GM19455 (cell line): Measurements from ENCODE around the gene LRBA.
"Not testable (repeated sequence)": the region's sequence is repeated elsewhere in the genome, so short reads cannot be mapped to it uniquely, and the experiment has no call there.

ENCODE experiments used
- ATAC-seq: cut with Tn5 transposase; IDR thresholded peaks from one replicate; pipeline ENCODE4 v1.9.1; 2021; ENCODE audit not compliant: unreplicated experiment

LRBA gene

GRCh38 chr4:151022586-151022985 is 7.5 kb upstream of the LRBA start:
- ATAC-seq, result no peak

- no peak for ATAC-seq
Observed at GRCh38 chr4:151021637-151022334, 6.7 kb upstream of the LRBA start.

GRCh38 chr4:151015459-151016347 is 619 bp upstream of the LRBA start:
- ATAC-seq, result peak; percentile 74

- ATAC-seq, result no peak
Observed at GRCh38 chr4:151013944-151014343, 1.1 kb downstream of the LRBA start.

- ATAC-seq, result no peak
Observed at GRCh38 chr4:151013491-151013890, 1.6 kb downstream of the LRBA start.

- no peak for ATAC-seq
Observed at GRCh38 chr4:151012820-151013219, 2.3 kb downstream of the LRBA start.

- ATAC-seq, result no peak
Observed at GRCh38 chr4:151012376-151012775, 2.7 kb downstream of the LRBA start.

GRCh38 chr4:151004222-151004621 is 10.9 kb downstream of the LRBA start:
- no peak for ATAC-seq

- ATAC-seq, result no peak
Observed at GRCh38 chr4:151000747-151001429, 14.2 kb downstream of the LRBA start.

GRCh38 chr4:150999086-150999485 is 16.0 kb downstream of the LRBA start:
- no peak for ATAC-seq

- no peak for ATAC-seq
Observed at GRCh38 chr4:150997141-150997540, 17.9 kb downstream of the LRBA start.

- ATAC-seq, result no peak
Observed at GRCh38 chr4:150994721-150995120, 20.4 kb downstream of the LRBA start.

- not testable (repeated sequence) for ATAC-seq
Observed at GRCh38 chr4:150993577-150993976, 21.5 kb downstream of the LRBA start.

GRCh38 chr4:150990993-150991392 is 24.1 kb downstream of the LRBA start:
- ATAC-seq, result no peak

GRCh38 chr4:150990250-150990649 is 24.8 kb downstream of the LRBA start:
- no peak for ATAC-seq

GRCh38 chr4:150988238-150988637 is 26.8 kb downstream of the LRBA start:
- no peak for ATAC-seq

- ATAC-seq, result no peak
Observed at GRCh38 chr4:150987204-150987603, 27.9 kb downstream of the LRBA start.

- ATAC-seq, result no peak
Observed at GRCh38 chr4:150986085-150986484, 29.0 kb downstream of the LRBA start.

GRCh38 chr4:150983851-150984250 is 31.2 kb downstream of the LRBA start:
- no peak for ATAC-seq

- ATAC-seq, result no peak
Observed at GRCh38 chr4:150982557-150983233, 32.4 kb downstream of the LRBA start.
